ENCODE measurements around the gene CD55. TPM values are rescaled to one million over a fixed set of nuclear protein-coding genes. Genes with fewer than 3 reads are reported as not detected.

Gene CD55
- total RNA-seq, 1 experiment from 2014 or later: 75.4 TPM

- Histone ChIP-seq H3K9me2 (ENCODE audit: insufficient read depth) (no peaks in the 10 kb centered on the region), H3K79me2 (ENCODE audit: insufficient read depth, low read length) (peaks cover 13% of the 10 kb centered on the region), H4K20me1 (ENCODE audit: insufficient read depth) (no peaks in the 10 kb centered on the region), H3K4me1 (ENCODE audit: control insufficient read depth in 1 of 2, insufficient read depth in 2 of 2, low read length in 2 of 2) (peaks cover 6 to 15% of the 10 kb centered on the region in 2 experiments; a peak in 3 of 4 replicates), H2AFZ (ENCODE audit: low read depth, low read length, poor library complexity, severe bottlenecking) (no peak overlapping the region), H3K36me3 (ENCODE audit: control insufficient read depth in 1 of 2, insufficient read depth in 2 of 2, low read length in 2 of 2) (peaks cover 7 to 13% of the 10 kb centered on the region in 2 experiments), H3K9ac (ENCODE audit: low read length) (peak overlapping the region; percentile 90), H3K9me3 (ENCODE audit: control insufficient read depth in 1 of 2, insufficient read depth in 1 of 2, low read depth in 1 of 2, low read length in 2 of 2) (no peaks in the 10 kb centered on the region), H3K4me3 (replicated peaks in 1 of 2; ENCODE audit: low read depth in 1 of 2, low read length in 2 of 2) (peak overlapping the region; percentile 74 to 88), H3K27ac (ENCODE audit: low read depth, low read length) (peak overlapping the region; percentile 83), H3K4me2 (ENCODE audit: low read length) (peak overlapping the region; percentile 95), H3K27me3 (ENCODE audit: insufficient read depth, low read length) (no peaks in the 10 kb centered on the region)
- RAD21 ChIA-PET (ENCODE audit: low non-redundant PET in 1 of 2, low total read pairs in 2 of 2, uncharacterized antibody in 2 of 2, unreplicated experiment in 2 of 2): no interaction called here
- peak; percentile 58 for TF ChIP-seq ZFX (IDR thresholded peaks at IDR 0.05)
- TF ChIP-seq POLR2AphosphoS5 (IDR thresholded peaks at IDR 0.05; ENCODE audit: low read depth, low read length): 0 out of 2 replicates have a peak, but pooled peaks have one; percentile 17
- TF ChIP-seq MAX (IDR thresholded peaks at IDR 0.05): no peak
- intact Hi-C loops (cut with micrococcal nuclease): loop anchor here (1.0 to 10.0 kb wide), 2 partner anchors 117 to 169 kb away; no protein-coding TSS in a partner anchor
- peak; percentile 41 for ATAC-seq
- CTCF ChIA-PET: interaction anchor here (0.7 to 1.0 kb wide), 4 partner anchors 62 to 83 kb away, joined by 3 to 9 read pairs (median 4); no protein-coding TSS in a partner anchor
- no TSS peak for BruUV-seq (replicated peaks)
- POLR2A ChIA-PET: interaction anchor here (0.6 to 2.2 kb wide), 15 partner anchors 8 to 238 kb away, joined by 3 to 15 read pairs (median 4); partner anchors contain the start of gene CR2
- no peak for DNase-seq (ENCODE audit: low read depth, low spot score)
Measured at GRCh38 chr1:207321790-207322645, 540 bp downstream of the CD55 start.

DNA sequence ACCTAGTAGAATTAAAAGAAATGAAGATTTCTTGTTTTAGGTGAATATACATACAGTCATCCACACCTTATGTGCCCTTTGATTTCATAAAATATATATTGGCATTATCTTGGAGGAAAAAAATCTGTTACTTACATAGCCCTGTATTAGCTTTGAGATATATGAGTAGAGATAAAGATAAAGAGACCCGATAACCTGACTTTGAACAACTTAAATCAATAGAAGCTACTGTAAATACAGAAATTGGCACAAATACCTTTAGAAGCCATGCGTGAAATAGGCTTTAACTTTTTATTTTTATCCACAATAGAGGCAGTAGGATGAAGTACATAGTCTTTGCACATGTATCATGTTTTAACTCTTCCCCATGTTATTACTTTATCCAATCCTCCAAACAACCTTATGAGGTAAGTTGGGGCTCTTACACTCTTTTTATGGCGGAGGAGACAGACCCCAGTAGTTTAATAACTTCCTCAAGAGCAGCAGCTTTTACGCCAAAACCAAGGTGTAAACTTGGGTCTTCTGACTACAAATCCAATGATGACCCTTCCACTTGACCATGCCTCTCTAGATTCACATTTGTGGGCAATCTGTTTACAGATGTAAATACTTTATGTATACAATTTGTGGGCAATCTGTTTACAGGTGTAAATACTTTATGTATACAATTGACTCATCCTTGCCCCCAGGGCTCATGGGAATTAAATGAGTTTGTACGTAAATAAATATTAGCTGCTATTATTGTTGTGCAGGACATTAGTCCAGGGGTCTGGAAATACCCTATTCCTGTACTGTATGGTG is 2.1 kb downstream of the CD55 start:
- intact Hi-C loops (cut with micrococcal nuclease): loop anchor here (10.0 kb wide), 1 partner anchor 119 kb away; no protein-coding TSS in a partner anchor
- peaks cover 14 to 25% of the 10 kb centered on the region in 2 experiments for H3K36me3 ChIP-seq (ENCODE audit: control insufficient read depth in 1 of 2, insufficient read depth in 2 of 2, low read length in 2 of 2)
- H2AFZ ChIP-seq (ENCODE audit: low read depth, low read length, poor library complexity, severe bottlenecking): no peak overlapping the region
- no peak overlapping the region for H3K4me2 ChIP-seq (ENCODE audit: low read length)
- ChIA-PET POLR2A (no interaction called here), RAD21 (ENCODE audit: low non-redundant PET in 1 of 2, low total read pairs in 2 of 2, uncharacterized antibody in 2 of 2, unreplicated experiment in 2 of 2) (no interaction called here), CTCF (no interaction called here)
- peaks cover 4 to 14% of the 10 kb centered on the region in 2 experiments; a peak in 2 of 4 replicates for H3K4me1 ChIP-seq (ENCODE audit: control insufficient read depth in 1 of 2, insufficient read depth in 2 of 2, low read length in 2 of 2)
- ATAC-seq (no peak), DNase-seq (ENCODE audit: low read depth, low spot score) (no peak)
- no peak overlapping the region for H3K27ac ChIP-seq (ENCODE audit: low read depth, low read length)
- H3K27me3 ChIP-seq (ENCODE audit: insufficient read depth, low read length): no peaks in the 10 kb centered on the region
- H3K9me3 ChIP-seq (ENCODE audit: control insufficient read depth in 1 of 2, insufficient read depth in 1 of 2, low read depth in 1 of 2, low read length in 2 of 2): no peaks in the 10 kb centered on the region
- H3K4me3 ChIP-seq (replicated peaks in 1 of 2; ENCODE audit: low read depth in 1 of 2, low read length in 2 of 2): no peak overlapping the region
- no TSS peak for BruUV-seq (replicated peaks)
- H3K9ac ChIP-seq (ENCODE audit: low read length): no peak overlapping the region
- H4K20me1 ChIP-seq (ENCODE audit: insufficient read depth): no peaks in the 10 kb centered on the region
- peaks cover 13% of the 10 kb centered on the region for H3K79me2 ChIP-seq (ENCODE audit: insufficient read depth, low read length)
- TF ChIP-seq FOSL1 (IDR thresholded peaks at IDR 0.05; ENCODE audit: low read depth) (no peak), POLR2A (IDR thresholded peaks at IDR 0.05; ENCODE audit: borderline replicate concordance, extremely low read depth, insufficient read depth, insufficient read length) (no peak), ZFX (IDR thresholded peaks at IDR 0.05) (no peak), CEBPB (IDR thresholded peaks at IDR 0.05; ENCODE audit: low read depth) (no peak), SP1 (IDR thresholded peaks at IDR 0.05; ENCODE audit: low read depth) (no peak), YY1 (IDR thresholded peaks at IDR 0.05; ENCODE audit: extremely low read depth, insufficient replicate concordance, low read depth, low read length) (no peak), CBX3 (IDR thresholded peaks at IDR 0.05; ENCODE audit: low read depth) (no peak), MAX (IDR thresholded peaks at IDR 0.05) (no peak)
- TF ChIP-seq, protein P1, sequence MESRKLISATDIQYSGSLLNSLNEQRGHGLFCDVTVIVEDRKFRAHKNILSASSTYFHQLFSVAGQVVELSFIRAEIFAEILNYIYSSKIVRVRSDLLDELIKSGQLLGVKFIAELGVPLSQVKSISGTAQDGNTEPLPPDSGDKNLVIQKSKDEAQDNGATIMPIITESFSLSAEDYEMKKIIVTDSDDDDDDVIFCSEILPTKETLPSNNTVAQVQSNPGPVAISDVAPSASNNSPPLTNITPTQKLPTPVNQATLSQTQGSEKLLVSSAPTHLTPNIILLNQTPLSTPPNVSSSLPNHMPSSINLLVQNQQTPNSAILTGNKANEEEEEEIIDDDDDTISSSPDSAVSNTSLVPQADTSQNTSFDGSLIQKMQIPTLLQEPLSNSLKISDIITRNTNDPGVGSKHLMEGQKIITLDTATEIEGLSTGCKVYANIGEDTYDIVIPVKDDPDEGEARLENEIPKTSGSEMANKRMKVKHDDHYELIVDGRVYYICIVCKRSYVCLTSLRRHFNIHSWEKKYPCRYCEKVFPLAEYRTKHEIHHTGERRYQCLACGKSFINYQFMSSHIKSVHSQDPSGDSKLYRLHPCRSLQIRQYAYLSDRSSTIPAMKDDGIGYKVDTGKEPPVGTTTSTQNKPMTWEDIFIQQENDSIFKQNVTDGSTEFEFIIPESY (IDR thresholded peaks at IDR 0.05; ENCODE audit: extremely low read depth, insufficient replicate concordance, low read length): no peak
- no peaks in the 10 kb centered on the region for H3K9me2 ChIP-seq (ENCODE audit: insufficient read depth)
